G401 (cell line): Measurements from ENCODE around the gene TAGLN2. TPM values are rescaled to one million over a fixed set of nuclear protein-coding genes. Genes with fewer than 3 reads are reported as not detected.
A peak's percentile ranks its signal among the peaks of the same experiment; 100 is the strongest.

ENCODE experiments used
- DNase-seq: peaks from one replicate; pipeline ENCODE4 v3.0.0-alpha.2; 2015; ENCODE audit warnings: low spot score
- in situ Hi-C: cut with HindIII; loops from 2 replicates; pipeline ENCODE4 v1.10.0; 2016; ENCODE audit warnings: low sequenced_read_pairs, mixed read lengths
- total RNA-seq: library from RNA; depleted of rRNA; stranded (reverse); fragments of >200 nt; shearing (Covaris generic); gene quantifications from 2 replicates; pipeline ENCODE4 v1.2.3, GENCODE V29; 2014

The TAGLN2 gene
- total RNA-seq, 1 experiment from 2014 or later, result 27.1 TPM

DNA sequence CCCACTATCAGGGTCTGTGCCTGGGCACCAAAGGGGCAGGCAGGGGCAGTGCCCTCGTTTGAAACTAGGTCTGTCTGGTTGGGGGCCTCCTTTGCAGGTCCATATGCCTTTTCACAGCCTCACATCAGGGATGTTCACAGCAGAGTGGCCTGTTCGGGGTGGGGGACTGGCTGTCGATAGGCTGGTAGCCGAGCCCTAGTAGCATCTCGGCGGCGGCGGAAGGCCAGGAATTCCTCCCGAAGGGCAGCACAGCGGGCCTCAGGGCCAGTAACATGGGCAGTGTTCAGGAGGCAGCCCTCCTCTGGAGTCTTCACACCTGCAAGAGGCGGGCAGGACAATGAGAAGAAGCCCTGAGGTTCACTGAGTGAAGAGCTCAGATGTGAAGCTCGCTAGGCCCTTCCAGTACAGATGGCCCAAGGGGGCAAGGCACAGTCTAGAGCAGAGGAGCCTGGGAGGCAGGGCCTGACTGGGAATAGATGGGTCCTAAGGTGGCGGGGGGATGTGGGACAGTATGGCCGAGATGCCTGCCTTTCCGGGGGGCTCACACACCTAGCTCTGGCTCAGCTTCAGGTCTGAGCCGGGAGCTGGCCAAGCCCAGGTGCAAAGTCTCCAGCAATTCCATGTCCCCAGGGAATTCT, 2.0 kb upstream of the TAGLN2 start:
- DNase-seq, result no peak
- in situ Hi-C loops, result no loop called here

DNA sequence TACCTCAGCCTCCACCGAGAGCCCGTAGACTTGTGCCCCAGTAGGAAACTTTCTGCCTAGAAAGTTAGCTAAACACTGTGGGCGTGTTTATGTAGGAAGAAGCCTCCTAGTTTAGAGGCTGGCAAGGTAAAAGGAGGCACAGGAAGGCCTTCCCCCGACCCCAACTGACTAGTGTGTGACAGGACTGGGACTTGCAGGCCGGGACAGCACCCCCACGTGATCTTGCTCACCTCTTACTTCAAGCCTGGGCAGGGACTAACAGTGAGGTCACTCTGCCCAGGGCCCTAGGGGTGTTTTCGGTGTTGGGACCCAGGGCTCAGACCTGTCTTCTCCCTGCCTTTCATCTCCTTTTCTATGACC, 392 bp upstream of the TAGLN2 start:
- DNase-seq, result no peak
- in situ Hi-C loops, result no loop called here

- in situ Hi-C loops, result no loop called here
- DNase-seq, result no peak
Measured at GRCh38 chr1:159924025-159924790, 1.1 kb downstream of the TAGLN2 start.

DNA sequence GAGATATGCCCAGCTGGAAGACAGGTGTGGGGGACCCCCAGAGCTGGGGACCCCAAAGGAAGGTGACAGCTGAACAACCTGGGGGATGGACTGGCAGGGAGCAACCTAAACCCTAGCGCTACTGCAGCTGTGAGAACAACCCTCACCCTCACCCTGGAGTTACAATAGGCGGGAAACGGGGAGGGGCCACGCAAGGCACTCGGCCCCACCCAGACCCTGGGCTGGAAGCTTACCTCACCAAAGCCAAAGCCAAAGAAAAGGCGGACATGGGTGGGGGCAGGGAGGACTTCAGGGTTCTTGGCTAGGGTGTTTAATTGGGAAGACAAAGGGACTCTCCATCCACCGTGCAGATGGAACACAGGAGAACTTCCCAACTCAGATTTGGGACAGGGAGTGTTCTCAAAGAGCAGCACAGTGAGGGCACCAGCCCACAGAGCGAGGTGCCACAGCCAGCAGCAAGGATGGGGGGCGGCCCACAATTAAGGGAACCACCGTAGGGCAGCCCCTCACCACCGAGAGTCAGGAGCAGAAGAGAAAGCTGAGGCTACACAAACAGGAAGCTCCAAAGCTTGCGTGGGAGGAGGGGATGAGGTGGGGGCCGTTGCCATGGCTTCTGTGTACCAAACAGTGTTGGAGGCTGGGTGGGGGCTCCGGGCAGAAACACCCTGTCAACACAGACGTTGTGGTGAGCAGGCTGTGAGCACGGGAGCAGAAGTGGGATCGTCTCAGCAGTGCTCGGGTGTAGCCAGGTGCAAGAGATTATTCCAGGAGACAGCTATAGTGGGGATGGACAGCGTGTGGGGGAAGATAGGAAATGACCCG, 1.9 kb downstream of the TAGLN2 start:
- in situ Hi-C loops, result no loop called here
- DNase-seq, result no peak

DNA sequence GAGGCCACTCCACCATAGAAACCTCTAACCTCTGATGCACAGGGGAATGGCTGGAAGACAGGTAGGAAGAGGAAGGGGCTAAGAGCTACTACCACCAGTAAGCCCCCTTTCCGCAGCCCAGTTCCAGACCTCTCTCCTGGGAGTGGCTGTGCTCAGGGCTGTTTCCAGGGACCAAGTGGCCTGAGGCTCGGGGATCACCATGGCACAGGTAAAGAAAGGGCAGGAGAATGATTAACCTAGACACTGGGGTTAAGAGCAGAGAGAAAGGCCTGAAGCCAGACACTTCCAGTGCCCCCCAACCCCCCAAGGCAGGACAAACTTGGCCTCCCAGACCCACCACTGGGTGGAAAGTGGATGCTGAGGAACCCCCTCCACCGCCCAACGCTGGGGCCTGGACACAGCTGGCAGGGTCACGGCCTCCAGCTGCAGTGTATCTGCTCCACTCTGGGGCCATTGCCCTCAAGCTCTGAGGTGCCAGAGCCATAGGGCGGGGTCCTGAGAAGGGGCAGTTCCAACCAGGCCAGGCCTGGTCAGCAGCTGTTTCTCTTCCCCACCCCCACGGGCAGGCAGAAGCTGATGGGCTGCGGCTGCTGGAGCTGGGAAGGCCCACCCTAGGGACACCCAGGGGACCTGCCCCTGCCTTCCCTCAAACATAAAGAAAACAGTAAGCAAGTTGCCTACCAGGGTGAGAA, 2.6 kb downstream of the TAGLN2 start:
- in situ Hi-C loops, result no loop called here
- no peak for DNase-seq

DNA sequence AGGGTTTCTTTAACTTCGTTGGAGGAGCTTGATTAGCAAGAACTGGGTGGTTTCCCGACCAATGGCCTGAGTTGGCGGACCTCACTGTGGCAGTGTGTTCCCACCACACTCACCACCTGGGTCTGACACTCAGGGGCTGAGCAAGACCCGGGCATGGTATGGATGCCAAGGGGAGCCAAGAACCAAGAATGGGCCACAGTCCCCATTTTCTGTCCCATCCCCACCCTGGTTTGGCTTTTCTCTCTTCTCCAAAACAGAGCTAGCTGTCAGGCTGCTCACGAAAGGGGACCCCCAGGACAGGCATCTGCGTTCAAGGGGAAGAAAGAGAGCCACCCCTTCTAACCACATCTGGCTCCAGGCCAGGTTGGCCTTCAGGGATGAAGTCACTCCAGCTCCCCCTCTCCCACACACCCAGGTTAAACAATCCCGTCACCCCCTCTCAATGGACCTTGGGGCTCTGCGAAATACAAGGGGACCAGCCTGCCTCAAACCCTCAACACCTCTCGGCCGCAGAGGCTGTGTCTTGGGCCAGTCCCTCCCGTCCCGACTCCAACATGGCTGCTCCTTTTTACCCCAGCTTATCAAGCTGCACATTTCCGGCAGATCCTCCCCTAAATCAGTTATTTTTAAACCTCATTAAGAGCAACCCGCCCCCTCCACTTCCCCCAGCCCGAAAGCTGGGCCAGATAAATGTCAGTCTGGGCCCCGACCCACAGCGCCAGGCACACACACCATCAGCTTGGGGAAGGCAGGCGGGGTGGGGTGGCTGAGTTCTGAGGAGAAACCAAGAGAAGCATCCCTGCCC, 3.4 kb downstream of the TAGLN2 start:
- in situ Hi-C loops, result no loop called here
- no peak for DNase-seq

- in situ Hi-C loops, result no loop called here
- no peak for DNase-seq
Measured at GRCh38 chr1:159921251-159921650, 4.1 kb downstream of the TAGLN2 start.

GRCh38 chr1:159920651-159921050, 4.7 kb downstream of the TAGLN2 start:
- in situ Hi-C loops, result no loop called here
- DNase-seq, result no peak

DNA sequence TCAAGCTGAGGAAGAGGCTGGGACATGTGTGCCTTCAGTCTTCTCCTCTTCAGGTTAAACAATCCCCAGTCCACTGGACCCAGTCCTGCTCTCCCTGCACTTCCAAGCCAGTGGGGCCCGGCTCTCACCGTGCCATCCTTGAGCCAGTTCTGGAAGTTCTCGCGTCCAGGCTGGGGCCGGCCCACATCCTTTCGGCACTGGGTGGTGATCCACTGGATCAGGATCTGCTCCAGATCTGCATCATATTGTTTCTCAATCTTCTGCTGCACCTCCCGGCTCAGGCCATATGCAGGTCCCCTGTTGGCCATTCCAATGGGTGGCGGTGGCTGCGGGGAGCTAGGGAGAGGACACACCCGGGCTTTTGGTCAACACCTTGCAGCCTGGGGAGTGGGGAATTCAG, 5.1 kb downstream of the TAGLN2 start:
- in situ Hi-C loops, result no loop called here
- no peak for DNase-seq

GRCh38 chr1:159919236-159919865, 6.0 kb downstream of the TAGLN2 start:
- in situ Hi-C loops, result no loop called here
- DNase-seq, result no peak

DNA sequence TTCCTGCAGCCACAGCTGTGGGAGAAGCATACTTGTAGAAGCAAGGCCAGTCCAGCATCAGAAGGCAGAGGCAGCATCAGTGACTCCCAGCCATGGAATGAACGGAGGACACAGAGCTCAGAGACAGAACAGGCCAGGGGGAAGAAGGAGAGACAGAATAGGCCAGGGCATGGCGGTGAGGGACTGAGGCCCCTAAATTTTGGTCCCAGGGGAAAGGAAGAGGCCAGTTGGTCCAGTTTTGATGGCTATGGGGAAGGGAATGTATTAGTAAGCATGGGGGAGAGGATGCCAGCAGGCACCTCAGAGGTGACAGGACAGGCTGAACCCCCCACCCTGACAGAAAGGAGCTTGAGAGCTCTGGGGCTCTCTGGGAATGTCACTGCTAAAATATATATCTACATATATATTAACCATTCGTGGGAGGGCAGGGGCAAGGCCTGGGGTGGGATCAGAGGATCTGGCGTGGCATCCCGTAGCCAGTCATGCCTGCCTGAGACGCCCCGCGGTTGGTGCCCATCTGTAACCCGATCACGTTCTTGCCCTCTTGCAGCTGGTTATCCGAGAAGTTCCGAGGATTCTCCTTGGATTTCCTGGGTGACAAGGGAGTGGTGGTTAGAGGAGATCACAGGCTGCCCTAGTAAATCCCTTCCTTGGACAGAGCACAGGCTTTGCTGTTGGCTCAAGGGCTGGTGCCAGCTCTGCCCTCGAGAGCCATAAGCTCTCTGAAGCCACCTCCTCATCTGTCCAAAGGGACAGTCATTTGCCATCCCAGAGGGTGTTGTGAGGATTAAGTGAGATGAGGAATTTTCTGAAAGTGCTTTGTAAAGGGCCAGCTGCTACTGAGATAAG, 6.7 kb downstream of the TAGLN2 start:
- in situ Hi-C loops, result no loop called here

DNA sequence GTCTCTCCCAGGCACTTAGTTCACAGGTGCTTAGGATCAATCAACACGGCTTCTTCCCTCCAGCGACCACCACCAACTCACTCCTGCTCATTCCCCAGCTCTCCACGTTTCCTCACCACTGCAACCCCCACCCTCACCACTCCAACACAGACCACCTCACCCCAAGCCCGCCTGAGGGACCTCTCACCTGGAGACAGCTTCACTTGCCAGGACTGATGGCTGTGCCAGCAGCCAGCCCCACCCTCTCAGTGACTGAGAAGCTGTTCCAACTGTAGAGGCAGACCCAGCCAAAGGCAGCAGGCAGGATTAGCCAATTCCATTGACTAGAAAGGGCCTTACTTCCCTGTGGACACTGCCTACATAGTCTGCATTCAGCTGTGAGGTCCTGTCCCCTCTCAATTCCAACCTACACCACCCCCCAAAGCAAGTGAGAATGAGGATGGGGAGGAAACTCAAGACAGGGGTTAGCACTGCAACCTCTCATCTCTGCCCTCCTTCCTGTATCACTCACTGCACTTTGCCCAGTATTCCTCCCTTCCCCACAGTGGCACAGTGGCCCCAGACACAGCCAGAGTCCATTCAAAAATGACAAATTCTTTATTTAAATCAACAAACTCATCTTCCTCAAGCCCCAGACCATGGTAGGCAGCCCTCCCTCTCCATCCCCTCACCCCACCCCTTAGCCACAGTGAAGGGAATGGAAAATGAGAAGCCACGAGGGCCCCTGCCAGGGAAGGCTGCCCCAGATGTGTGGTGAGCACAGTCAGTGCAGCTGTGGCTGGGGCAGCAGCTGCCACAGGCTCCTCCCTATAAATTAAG, 7.6 kb downstream of the TAGLN2 start:
- in situ Hi-C loops, result no loop called here

More for the DNA sequence above, 6.7 kb downstream of the TAGLN2 start:
- DNase-seq, result no peak

DNA sequence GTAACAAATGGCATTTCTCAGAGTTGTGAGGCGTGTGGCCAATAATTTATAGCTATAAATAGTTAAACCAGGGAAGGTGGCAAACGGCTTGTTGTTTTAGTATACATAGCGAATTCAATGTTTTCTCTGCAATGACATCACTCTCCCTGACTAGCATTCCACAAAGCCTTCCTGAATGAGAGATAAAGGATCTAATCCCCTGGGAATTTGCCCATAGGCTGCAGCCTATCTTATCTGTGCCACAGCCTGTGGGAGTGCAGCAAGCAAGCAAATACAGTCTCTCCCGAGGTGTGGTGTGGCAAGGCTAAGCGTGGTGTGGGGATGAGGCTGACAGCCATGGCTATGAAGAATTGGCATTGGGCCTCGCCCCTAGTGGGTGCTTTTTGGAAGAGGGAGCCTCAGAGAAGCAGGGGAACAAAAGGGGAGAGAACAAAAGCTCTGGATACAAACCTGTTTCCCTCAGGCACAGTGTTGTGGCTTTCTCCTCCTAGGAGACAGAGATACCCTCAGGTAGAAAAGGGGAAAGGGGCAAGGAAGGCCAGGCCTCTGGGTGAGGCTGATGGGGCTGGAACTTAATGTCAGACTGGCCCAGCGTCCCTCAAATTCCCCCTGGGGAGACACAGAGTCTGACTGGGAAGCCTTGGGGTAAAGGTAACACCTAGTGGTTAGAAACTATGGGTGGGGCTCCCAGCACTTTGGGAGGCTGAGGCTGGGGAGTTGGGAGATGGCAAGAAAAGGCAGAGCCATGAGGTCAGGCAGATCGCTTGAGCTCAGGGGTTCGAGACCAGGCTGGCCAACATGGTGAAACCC, 8.9 kb downstream of the TAGLN2 start:
- peak; percentile 39 for DNase-seq
- in situ Hi-C loops, result no loop called here

More for the DNA sequence above, 7.6 kb downstream of the TAGLN2 start:
- no peak for DNase-seq

- DNase-seq, result no peak
- in situ Hi-C loops, result no loop called here
Measured at GRCh38 chr1:159915571-159916241, 9.6 kb downstream of the TAGLN2 start.

DNA sequence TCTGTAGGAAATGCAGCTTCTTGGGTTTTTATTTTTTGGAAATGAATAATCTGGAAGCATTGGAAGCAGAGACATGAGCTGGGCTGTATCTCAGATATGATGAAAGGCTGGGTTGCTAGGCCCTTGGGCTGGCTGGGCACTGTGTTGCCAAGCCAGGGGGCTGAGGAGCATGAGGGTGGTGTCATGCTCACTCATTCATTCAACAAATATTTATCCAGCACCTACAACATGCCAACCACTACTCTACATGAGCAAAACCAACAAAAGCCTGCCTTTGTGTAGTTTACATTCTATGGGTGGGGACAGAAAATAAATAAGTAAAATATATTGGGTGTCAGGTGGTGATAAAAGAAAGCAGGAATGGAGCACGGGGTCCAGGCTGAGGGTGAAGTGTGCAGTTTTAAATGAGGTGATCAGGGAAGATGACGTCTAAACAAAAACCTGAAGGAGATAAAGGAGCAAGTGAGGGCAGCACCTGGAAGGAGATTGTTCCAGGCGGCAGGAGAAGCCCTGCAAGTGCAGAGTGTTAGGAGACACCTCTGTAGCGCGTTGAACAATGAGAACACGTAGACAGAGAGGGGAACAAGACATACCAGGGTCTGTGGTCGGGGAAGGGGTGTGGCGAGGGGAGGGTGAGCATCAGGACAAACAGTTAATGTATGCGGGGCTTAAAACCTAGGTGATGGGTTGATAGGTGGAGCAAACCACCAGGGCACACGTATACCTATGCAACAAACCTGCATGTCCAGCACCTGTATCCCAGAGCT, 10.9 kb downstream of the TAGLN2 start:
- in situ Hi-C loops, result no loop called here
- DNase-seq, result no peak
